GM12873 (cell line): ENCODE results near the gene TRAM2.

ENCODE experiments used
- TF ChIP-seq, protein P1 (sequence below): IDR thresholded peaks from 2 replicates; pipeline ENCODE4 v1.5.1; 2012; ENCODE audit warnings: low read depth, mild to moderate bottlenecking, moderate library complexity, low read length, control low read depth; ENCODE audit not compliant: insufficient read depth; ENCODE audit errors: missing control alignments

The TRAM2 gene

GRCh38 chr6:52576054-52576391 lies 837 bp downstream of the TRAM2 start:
- TF ChIP-seq, protein P1, sequence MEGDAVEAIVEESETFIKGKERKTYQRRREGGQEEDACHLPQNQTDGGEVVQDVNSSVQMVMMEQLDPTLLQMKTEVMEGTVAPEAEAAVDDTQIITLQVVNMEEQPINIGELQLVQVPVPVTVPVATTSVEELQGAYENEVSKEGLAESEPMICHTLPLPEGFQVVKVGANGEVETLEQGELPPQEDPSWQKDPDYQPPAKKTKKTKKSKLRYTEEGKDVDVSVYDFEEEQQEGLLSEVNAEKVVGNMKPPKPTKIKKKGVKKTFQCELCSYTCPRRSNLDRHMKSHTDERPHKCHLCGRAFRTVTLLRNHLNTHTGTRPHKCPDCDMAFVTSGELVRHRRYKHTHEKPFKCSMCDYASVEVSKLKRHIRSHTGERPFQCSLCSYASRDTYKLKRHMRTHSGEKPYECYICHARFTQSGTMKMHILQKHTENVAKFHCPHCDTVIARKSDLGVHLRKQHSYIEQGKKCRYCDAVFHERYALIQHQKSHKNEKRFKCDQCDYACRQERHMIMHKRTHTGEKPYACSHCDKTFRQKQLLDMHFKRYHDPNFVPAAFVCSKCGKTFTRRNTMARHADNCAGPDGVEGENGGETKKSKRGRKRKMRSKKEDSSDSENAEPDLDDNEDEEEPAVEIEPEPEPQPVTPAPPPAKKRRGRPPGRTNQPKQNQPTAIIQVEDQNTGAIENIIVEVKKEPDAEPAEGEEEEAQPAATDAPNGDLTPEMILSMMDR, result no peak

DNA sequence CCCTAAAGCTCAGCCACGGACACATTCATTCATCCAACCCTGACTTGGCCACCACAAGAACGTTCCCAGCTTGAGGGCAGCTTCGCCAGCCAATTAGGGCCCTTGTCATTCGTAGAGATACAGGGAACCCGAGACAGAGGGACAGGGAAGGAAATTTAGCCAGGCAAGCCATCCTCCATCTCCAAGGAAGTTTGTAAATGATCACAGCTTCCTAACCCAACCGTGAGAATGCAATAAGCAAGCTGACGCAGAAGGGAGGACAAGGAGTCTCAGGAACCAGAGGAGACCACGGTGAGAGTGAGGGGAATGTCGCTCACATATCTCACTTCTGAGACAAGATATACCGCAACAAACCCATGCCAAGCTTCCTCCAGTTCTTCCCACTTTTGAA lies 1.4 kb downstream of the TRAM2 start:
- TF ChIP-seq, protein P1, result no peak

- TF ChIP-seq, protein P1, result no peak
These were observed 2.0 kb downstream of the TRAM2 start for GRCh38 chr6:52574709-52575501.

GRCh38 chr6:52573295-52573694 lies 3.6 kb downstream of the TRAM2 start:
- TF ChIP-seq, protein P1, result no peak

- TF ChIP-seq, protein P1, result no peak
These were observed 4.3 kb downstream of the TRAM2 start for GRCh38 chr6:52572536-52572935.

GRCh38 chr6:52571099-52571755 lies 5.6 kb downstream of the TRAM2 start:
- TF ChIP-seq, protein P1, result no peak

- TF ChIP-seq, protein P1, result no peak
These were observed 6.6 kb downstream of the TRAM2 start for GRCh38 chr6:52570291-52570700.
